Liver (tissue), 9 donors: ENCODE results near the gene OR51L1. TPM values are rescaled to one million over a fixed set of nuclear protein-coding genes. Genes with fewer than 3 reads are reported as not detected.

Source experiments
- DNase-seq: peaks from one replicate; pipeline ENCODE4 v3.0.0-alpha.2; 2017; ENCODE audit warnings: low spot score
- H3K27ac ChIP-seq, 2 donors: one replicate each; pipeline ENCODE4 v1.7.0; 2013; ENCODE audit warnings: inconsistent platforms in 2 of 2, low read length in 2 of 2, control low read depth in 1 of 2, low read depth in 1 of 2, mild to moderate bottlenecking in 1 of 2
- H3K27me3 ChIP-seq, 4 donors: one replicate each; pipeline versions ENCODE4 v1.6.1 to v1.7.0; 2013; ENCODE audit warnings: low read length in 3 of 4, inconsistent platforms in 1 of 4, mild to moderate bottlenecking in 1 of 4, moderate library complexity in 1 of 4; ENCODE audit not compliant: control insufficient read depth in 4 of 4, insufficient read depth in 4 of 4
- H3K36me3 ChIP-seq, 4 donors: one replicate each; pipeline versions ENCODE4 v1.6.1 to v1.7.0; 2013; ENCODE audit warnings: low read length in 3 of 4, mild to moderate bottlenecking in 3 of 4, low read depth in 1 of 4, moderate library complexity in 1 of 4; ENCODE audit not compliant: control insufficient read depth in 4 of 4, insufficient read depth in 3 of 4
- H3K4me1 ChIP-seq, 4 donors: one replicate each; pipeline versions ENCODE4 v1.6.1 to v1.7.0; 2013; ENCODE audit warnings: low read length in 3 of 4, mild to moderate bottlenecking in 3 of 4, moderate library complexity in 1 of 4; ENCODE audit not compliant: control insufficient read depth in 4 of 4, insufficient read depth in 4 of 4
- H3K4me3 ChIP-seq, 3 donors: one replicate each; pipeline versions ENCODE4 v1.6.1 to v1.7.0; 2013; ENCODE audit warnings: low read length in 3 of 3, control low read depth in 1 of 3, low read depth in 1 of 3, mild to moderate bottlenecking in 1 of 3
- H3K9ac ChIP-seq, 2 donors: one replicate each; pipeline ENCODE4 v1.7.0; 2013; ENCODE audit warnings: low read length in 2 of 2, mild to moderate bottlenecking in 2 of 2, moderate library complexity in 2 of 2, control low read depth in 1 of 2, low read depth in 1 of 2
- H3K9me3 ChIP-seq, 4 donors: one replicate each; pipeline versions ENCODE4 v1.6.1 to v1.7.0; 2013; ENCODE audit warnings: low read length in 3 of 4; ENCODE audit not compliant: control insufficient read depth in 4 of 4
- ATF3 ChIP-seq: IDR thresholded peaks from 2 replicates; pipeline ENCODE4 v1.6.1; 2016; ENCODE audit warnings: antibody characterized with exemption
- CTCF ChIP-seq: fragments of 150-350 bp; IDR thresholded peaks from 2 replicates; pipeline ENCODE4 v1.5.1; 2017; ENCODE audit warnings: improper control_type of control experiment, low read depth, low read length; ENCODE audit not compliant: missing input control
- EGR1 ChIP-seq, 2 donors: IDR thresholded peaks; 2 replicates each; pipeline ENCODE4 v1.6.1; 2016 to 2018; ENCODE audit warnings: antibody characterized with exemption in 2 of 2, low read depth in 2 of 2
- FOXA1 ChIP-seq: IDR thresholded peaks from 2 replicates; pipeline ENCODE4 v1.6.1; 2016; ENCODE audit warnings: antibody characterized with exemption
- FOXA2 ChIP-seq: IDR thresholded peaks from 2 replicates; pipeline ENCODE4 v1.6.1; 2016; ENCODE audit warnings: antibody characterized with exemption
- GABPA ChIP-seq, 2 donors: IDR thresholded peaks in 1 of 2; conservative IDR thresholded peaks in 1 of 2; 2 replicates each; pipeline ENCODE4 v1.6.1; 2016; ENCODE audit warnings: antibody characterized with exemption in 2 of 2, mild to moderate bottlenecking in 1 of 2, moderate library complexity in 1 of 2
- HNF4A ChIP-seq, 2 donors: conservative IDR thresholded peaks; 2 replicates each; pipeline ENCODE4 v1.6.1; 2016; ENCODE audit warnings: antibody characterized with exemption in 2 of 2, mild to moderate bottlenecking in 2 of 2
- HNF4G ChIP-seq: IDR thresholded peaks from 2 replicates; pipeline ENCODE4 v1.6.1; 2016; ENCODE audit warnings: antibody characterized with exemption
- JUND ChIP-seq, 2 donors: IDR thresholded peaks; 2 replicates each; pipeline ENCODE4 v1.6.1; 2016; ENCODE audit warnings: antibody characterized with exemption in 2 of 2
- MAX ChIP-seq: IDR thresholded peaks from 2 replicates; pipeline ENCODE4 v1.6.1; 2016; ENCODE audit warnings: antibody characterized with exemption
- NR2F2 ChIP-seq: IDR thresholded peaks from 2 replicates; pipeline ENCODE4 v1.6.1; 2016; ENCODE audit warnings: antibody characterized with exemption
- RAD21 ChIP-seq, 2 donors: IDR thresholded peaks; 2 replicates each; pipeline ENCODE4 v1.6.1; 2016; ENCODE audit warnings: antibody characterized with exemption in 2 of 2, mild to moderate bottlenecking in 2 of 2
- REST ChIP-seq: IDR thresholded peaks from 2 replicates; pipeline ENCODE4 v1.6.1; 2016; ENCODE audit warnings: antibody characterized with exemption, mild to moderate bottlenecking
- RXRA ChIP-seq, 2 donors: IDR thresholded peaks; 2 replicates each; pipeline ENCODE4 v1.6.1; 2017 to 2018; ENCODE audit warnings: antibody characterized with exemption in 2 of 2, mild to moderate bottlenecking in 1 of 2
- SP1 ChIP-seq: IDR thresholded peaks from 2 replicates; pipeline ENCODE4 v1.6.1; 2018; ENCODE audit warnings: antibody characterized with exemption, mild to moderate bottlenecking
- TAF1 ChIP-seq: conservative IDR thresholded peaks from 2 replicates; pipeline ENCODE4 v1.6.1; 2016; ENCODE audit warnings: antibody characterized with exemption, mild to moderate bottlenecking
- YY1 ChIP-seq: IDR thresholded peaks from 2 replicates; pipeline ENCODE4 v1.6.1; 2016; ENCODE audit warnings: antibody characterized with exemption, mild to moderate bottlenecking
- ZBTB33 ChIP-seq: IDR thresholded peaks from 2 replicates; pipeline ENCODE4 v1.6.1; 2016; ENCODE audit warnings: antibody characterized with exemption
- WGBS: extraction: QIAGEN DNeasy Blood & Tissue Kit; methylation state at CpG from one replicate; pipeline ENCODE4 v1.1.7; 2013; 5-methylcytosine and 5-hydroxymethylcytosine counted together
- polyA plus RNA-seq, 2 donors: library from polyadenylated mRNA; stranded (reverse) in 1 of 2; unstranded in 1 of 2; fragments of 200-250 nt in 1 of 2; fragments of >200 nt in 1 of 2; fragmentation: Nextera tagmentation in 1 of 2; extraction: Ambion mirVana in 1 of 2; gene quantifications; one replicate each; pipeline versions ENCODE4 v1.2.1 to v1.2.3, GENCODE V29; 2013 to 2015
- total RNA-seq, 2 donors: library from RNA; depleted of rRNA; stranded (reverse); fragments of >200 nt; gene quantifications; one replicate each; pipeline ENCODE4 v1.2.3, GENCODE V29; 2014
- donor health status: healthy.
- donor health status: healthy.
- donor health status: healthy.
- donor health status: healthy.
- donor health status: healthy.

OR51L1 gene
- total and polyA plus RNA-seq, 4 donors = not detected

- Histone ChIP-seq H3K36me3 (no peaks in the 10 kb centered on the region), H3K27me3 (peaks cover 0 to 5% (median 1%) of the 10 kb centered on the region in 4 donors), H3K4me1 (no peaks in the 10 kb centered on the region), H3K9me3 (no peaks in the 10 kb centered on the region), H3K27ac (no peak overlapping the region), H3K4me3 (no peak overlapping the region), H3K9ac (no peak overlapping the region)
- TF ChIP-seq RAD21 (IDR thresholded peaks at IDR 0.05) = peak; percentile 80
- no peak for TF ChIP-seq FOXA1
- TF ChIP-seq CTCF = peak; percentile 57
- 34% methylated on average over 6 of the region's 6 CpGs for WGBS
- peak; percentile 43 for DNase-seq
Observed at GRCh38 chr11:5004424-5005274, 10.0 kb downstream of the OR51L1 start.

GRCh38 chr11:5007561-5007960 lies 12.9 kb downstream of the OR51L1 start:
- WGBS = 67% methylated on average over 2 of the region's 2 CpGs
- no peak overlapping the region for H3K27ac ChIP-seq
- TF ChIP-seq RXRA (IDR thresholded peaks at IDR 0.05) (no peak), RAD21 (IDR thresholded peaks at IDR 0.05) (no peak), EGR1 (IDR thresholded peaks at IDR 0.05; ENCODE audit: low read depth in 2 of 2) (no peak), TAF1 (no peak), MAX (no peak), ATF3 (no peak), HNF4A (conservative IDR thresholded peaks at IDR 0.05) (no peak), ZBTB33 (no peak), JUND (IDR thresholded peaks at IDR 0.05) (no peak), GABPA (IDR thresholded peaks at IDR 0.05 in 1 of 2, conservative IDR thresholded peaks at IDR 0.05 in 1 of 2) (no peak), YY1 (no peak), HNF4G (no peak), SP1 (no peak), REST (no peak), FOXA1 (no peak), FOXA2 (no peak), NR2F2 (no peak)
- peaks cover 0 to 4% (median 1%) of the 10 kb centered on the region in 4 donors for H3K27me3 ChIP-seq
- no peak for DNase-seq
- no peaks in the 10 kb centered on the region for H3K9me3 ChIP-seq
- no peak overlapping the region for H3K9ac ChIP-seq
- H3K4me1 ChIP-seq = no peaks in the 10 kb centered on the region
- no peaks in the 10 kb centered on the region for H3K36me3 ChIP-seq
- no peak overlapping the region for H3K4me3 ChIP-seq
